HepG2 (cell line): ENCODE data around the gene PAN3. TPM values are rescaled to one million over a fixed set of nuclear protein-coding genes. Genes with fewer than 3 reads are reported as not detected.

Experiments
- ATAC-seq: fragments of 200-7000 bp; cut with Tn5 transposase; 3 replicates; pipeline ENCODE4 v1.9.1; 2020; ENCODE audit warnings: mild to moderate bottlenecking, moderate library complexity
- BruUV-seq: library from RNA; stranded (reverse); fragments of 400-500 nt; replicated peaks from 2 replicates; lab custom pipeline; 2021; lab: Mats Ljungman, UMichigan
- CTCF ChIA-PET: fragments of 300-600 bp; formaldehyde crosslinking; extraction: SDS; loops from one replicate; lab custom pipeline; 2021; ENCODE audit warnings: low total read pairs, inconsistent platforms, low intra/inter-chr PET ratio; lab: Yijun Ruan, JAX
- POLR2A ChIA-PET: fragments of 350-600 bp; sonication (Branson Sonifier 250); formaldehyde crosslinking; loops from one replicate; lab custom pipeline; 2020; ENCODE audit warnings: antibody characterized with exemption, inconsistent platforms; lab: Yijun Ruan, JAX
- DNase-seq: peaks from one replicate; pipeline ENCODE4 v3.0.0-alpha.2; 2015; ENCODE audit warnings: low spot score
- FAIRE-seq: peaks from 3 replicates; lab custom pipeline; 2011; peaks lifted over from hg19 to GRCh38; lab: Jason Lieb, UNC
- H2AFZ ChIP-seq: one replicate; pipeline ENCODE4 v1.6.1; 2011; ENCODE audit warnings: low read length, inconsistent platforms
- H3K27ac ChIP-seq: fragments of 300-600 bp; 3 replicates; pipeline ENCODE4 v1.8.0; 2011; ENCODE audit warnings: mixed run types, mild to moderate bottlenecking, mixed read lengths, low read length, inconsistent platforms; ENCODE audit not compliant: insufficient read depth; ENCODE audit errors: extremely low read length
- H3K27me3 ChIP-seq, 2 experiments: fragments of 200-600 bp in 1 of 2; 2 replicates in 1 of 2; 3 replicates in 1 of 2; pipeline versions ENCODE4 v1.6.0 to v1.8.0; 2011; ENCODE audit warnings: low read length in 2 of 2, mild to moderate bottlenecking in 2 of 2, moderate library complexity in 2 of 2, inconsistent platforms in 1 of 2; ENCODE audit not compliant: insufficient read depth in 2 of 2, control insufficient read depth in 1 of 2
- H3K36me3 ChIP-seq, 2 experiments: fragments of 200-600 bp in 1 of 2; replicated peaks in 1 of 2; 2 replicates in 1 of 2; 3 replicates in 1 of 2; pipeline versions ENCODE4 v1.5.1 to v1.8.0; 2011; ENCODE audit warnings: low read length in 2 of 2, inconsistent platforms in 1 of 2; ENCODE audit not compliant: insufficient read depth in 2 of 2, control insufficient read depth in 1 of 2
- H3K4me1 ChIP-seq: 2 replicates; pipeline ENCODE4 v1.5.1; 2012; ENCODE audit warnings: low read length, inconsistent platforms; ENCODE audit not compliant: insufficient read depth
- H3K4me2 ChIP-seq: 2 replicates; pipeline ENCODE4 v1.6.0; 2011; ENCODE audit warnings: low read depth, low read length, inconsistent platforms
- H3K4me3 ChIP-seq, 3 experiments: fragments of 200-600 bp in 1 of 3; sonication (generic), shearing (Covaris generic) in 1 of 3; replicated peaks in 1 of 3; 2 replicates each; pipeline ENCODE4 v1.5.1; 2011 to 2016; ENCODE audit warnings: low read length in 3 of 3, inconsistent platforms in 2 of 3, low read depth in 2 of 3, mild to moderate bottlenecking in 2 of 3, control low read depth in 1 of 3, mixed read lengths in 1 of 3; ENCODE audit not compliant: insufficient read depth in 1 of 3
- H3K79me2 ChIP-seq: one replicate; pipeline ENCODE4 v1.6.1; 2011; ENCODE audit warnings: low read length, inconsistent platforms; ENCODE audit not compliant: insufficient read depth
- H3K9ac ChIP-seq: 2 replicates; pipeline ENCODE4 v1.6.0; 2011; ENCODE audit warnings: mild to moderate bottlenecking, low read depth, low read length, inconsistent platforms; ENCODE audit not compliant: insufficient read depth
- H3K9me3 ChIP-seq: 2 replicates; pipeline ENCODE4 v1.5.1; 2012; ENCODE audit warnings: mild to moderate bottlenecking, low read length
- H4K20me1 ChIP-seq: 2 replicates; pipeline ENCODE4 v1.6.0; 2011; ENCODE audit warnings: inconsistent platforms, mild to moderate bottlenecking, low read length, moderate library complexity; ENCODE audit not compliant: insufficient read depth
- CHD2 ChIP-seq: IDR thresholded peaks from 2 replicates; pipeline ENCODE4 v1.6.1; 2011; ENCODE audit warnings: low read depth, low read length, improper control_type of control experiment
- EP300 ChIP-seq, 3 experiments: sonication (generic) in 1 of 3; formaldehyde crosslinking in 1 of 3; IDR thresholded peaks; 2 replicates each; pipeline versions ENCODE4 v1.5.1 to v1.6.1; 2011 to 2020; ENCODE audit warnings: low read depth in 2 of 3, low read length in 2 of 3, borderline replicate concordance in 1 of 3, improper control_type of control experiment in 1 of 3, mild to moderate bottlenecking in 1 of 3, missing genetic modification reagents in 1 of 3, moderate library complexity in 1 of 3
- LBX2 ChIP-seq: sonication (generic); formaldehyde crosslinking; IDR thresholded peaks from 2 replicates; pipeline ENCODE4 v1.5.0; 2020; ENCODE audit warnings: missing genetic modification reagents, mild to moderate bottlenecking, borderline replicate concordance
- NCOA5 ChIP-seq: sonication (generic); formaldehyde crosslinking; IDR thresholded peaks from 2 replicates; pipeline ENCODE4 v1.4.0; 2020; ENCODE audit warnings: missing genetic modification reagents
- NFRKB ChIP-seq: fragments of 450-650 bp; IDR thresholded peaks from 2 replicates; pipeline ENCODE4 v1.6.1; 2017
- NFYC ChIP-seq: IDR thresholded peaks from 2 replicates; pipeline ENCODE4 v1.6.1; 2016; ENCODE audit warnings: missing genetic modification reagents, missing compliant biosample characterization
- SMAD9 ChIP-seq: sonication (generic); formaldehyde crosslinking; IDR thresholded peaks from 2 replicates; pipeline ENCODE4 v1.5.1; 2020; ENCODE audit warnings: mild to moderate bottlenecking, missing genetic modification reagents
- U2AF1 ChIP-seq: fragments of 200-400 bp; formaldehyde crosslinking; optimal IDR thresholded peaks from 2 replicates; pipeline ENCODE3; 2017; ENCODE audit warnings: mild to moderate bottlenecking, low read depth, low read length
- USF2 ChIP-seq, 2 experiments: sonication (generic) in 1 of 2; formaldehyde crosslinking in 1 of 2; IDR thresholded peaks; 2 replicates each; pipeline versions ENCODE4 v1.5.1 to v1.6.1; 2011 to 2020; ENCODE audit warnings: borderline replicate concordance in 1 of 2, low read depth in 1 of 2, low read length in 1 of 2, mild to moderate bottlenecking in 1 of 2, missing genetic modification reagents in 1 of 2, moderate library complexity in 1 of 2
- ZFX ChIP-seq: sonication (generic); formaldehyde crosslinking; IDR thresholded peaks from 2 replicates; pipeline ENCODE4 v1.4.0; 2020; ENCODE audit warnings: mild to moderate bottlenecking, low read depth, missing genetic modification reagents, moderate library complexity
- ZNF629 ChIP-seq: sonication (generic); formaldehyde crosslinking; conservative IDR thresholded peaks from 2 replicates; pipeline ENCODE4 v1.5.0; 2020; ENCODE audit warnings: missing genetic modification reagents
- ZNF703 ChIP-seq: sonication (generic); formaldehyde crosslinking; IDR thresholded peaks from 2 replicates; pipeline ENCODE4 v1.5.1; 2020; ENCODE audit warnings: missing genetic modification reagents, mild to moderate bottlenecking, moderate library complexity, borderline replicate concordance
- ZNF777 ChIP-seq: sonication (generic); formaldehyde crosslinking; IDR thresholded peaks from 2 replicates; pipeline ENCODE4 v1.4.0; 2020; ENCODE audit warnings: missing genetic modification reagents
- WGBS: methylation state at CpG from one replicate; pipeline ENCODE4 v1.1.6; 2017; ENCODE audit warnings: low lambda C conversion rate; 5-methylcytosine and 5-hydroxymethylcytosine counted together
- in situ Hi-C: cut with HindIII; loops from 2 replicates; pipeline ENCODE4 v1.10.0; 2017; ENCODE audit warnings: low pct_unique_long_range_greater_than_20kb; ENCODE audit not compliant: extremely low pct_ligation_motif_present
- intact Hi-C: fragments of 100-400 bp; cut with micrococcal nuclease; formaldehyde crosslinking; loops from one replicate; pipeline ENCODE4 v1.10.0; 2022; ENCODE audit not compliant: unreplicated experiment
- polyA plus RNA-seq, 8 experiments: library from polyadenylated mRNA; depleted of rRNA in 3 of 8; stranded (reverse) in 7 of 8; unstranded in 1 of 8; fragments of >200 nt; fragmentation: Illumina TruSeq in 4 of 8; extraction: Trizol in 4 of 8; gene quantifications; 2 replicates each; pipeline versions ENCODE4 v1.2.1 to v1.2.3, GENCODE V29; 2011 to 2016; ENCODE audit warnings: low read depth in 4 of 8, missing spikeins in 1 of 8, mixed read lengths in 1 of 8; ENCODE audit not compliant: insufficient read depth in 1 of 8
- total RNA-seq, 5 experiments: library from RNA; depleted of rRNA; stranded (reverse); fragments of >200 nt; fragmentation: Illumina TruSeq; extraction: Trizol; gene quantifications; 2 replicates each; pipeline ENCODE4 v1.2.3, GENCODE V29; 2016; ENCODE audit warnings: low read depth in 1 of 5
- TF ChIP-seq, protein P1 (sequence below): IDR thresholded peaks from 2 replicates; pipeline ENCODE4 v1.6.1; 2016; ENCODE audit warnings: control low read depth
- TF ChIP-seq, protein P2 (sequence below): sonication (generic); formaldehyde crosslinking; conservative IDR thresholded peaks from 2 replicates; pipeline ENCODE4 v1.8.0; 2022; ENCODE audit warnings: low read depth, missing genetic modification reagents

PAN3 gene
- total and polyA plus RNA-seq, 2 of the 13 experiments (the other 11 are each of a cell fraction or from before 2014, with no cell fraction given) = 9.7 to 10.6 TPM

- in situ Hi-C loops = no loop called here
- H3K4me1 ChIP-seq = no peaks in the 10 kb centered on the region
- no peak overlapping the region for H2AFZ ChIP-seq
- intact Hi-C loops = no loop called here
- TF ChIP-seq SMAD9 (CRISPR knock-in tag) = no peak
- TF ChIP-seq, protein P1, sequence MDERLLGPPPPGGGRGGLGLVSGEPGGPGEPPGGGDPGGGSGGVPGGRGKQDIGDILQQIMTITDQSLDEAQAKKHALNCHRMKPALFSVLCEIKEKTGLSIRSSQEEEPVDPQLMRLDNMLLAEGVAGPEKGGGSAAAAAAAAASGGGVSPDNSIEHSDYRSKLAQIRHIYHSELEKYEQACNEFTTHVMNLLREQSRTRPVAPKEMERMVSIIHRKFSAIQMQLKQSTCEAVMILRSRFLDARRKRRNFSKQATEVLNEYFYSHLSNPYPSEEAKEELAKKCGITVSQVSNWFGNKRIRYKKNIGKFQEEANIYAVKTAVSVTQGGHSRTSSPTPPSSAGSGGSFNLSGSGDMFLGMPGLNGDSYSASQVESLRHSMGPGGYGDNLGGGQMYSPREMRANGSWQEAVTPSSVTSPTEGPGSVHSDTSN (CRISPR knock-in tag) = no peak
- TF ChIP-seq ZFX (CRISPR knock-in tag) = no peak
- TF ChIP-seq, protein P2, sequence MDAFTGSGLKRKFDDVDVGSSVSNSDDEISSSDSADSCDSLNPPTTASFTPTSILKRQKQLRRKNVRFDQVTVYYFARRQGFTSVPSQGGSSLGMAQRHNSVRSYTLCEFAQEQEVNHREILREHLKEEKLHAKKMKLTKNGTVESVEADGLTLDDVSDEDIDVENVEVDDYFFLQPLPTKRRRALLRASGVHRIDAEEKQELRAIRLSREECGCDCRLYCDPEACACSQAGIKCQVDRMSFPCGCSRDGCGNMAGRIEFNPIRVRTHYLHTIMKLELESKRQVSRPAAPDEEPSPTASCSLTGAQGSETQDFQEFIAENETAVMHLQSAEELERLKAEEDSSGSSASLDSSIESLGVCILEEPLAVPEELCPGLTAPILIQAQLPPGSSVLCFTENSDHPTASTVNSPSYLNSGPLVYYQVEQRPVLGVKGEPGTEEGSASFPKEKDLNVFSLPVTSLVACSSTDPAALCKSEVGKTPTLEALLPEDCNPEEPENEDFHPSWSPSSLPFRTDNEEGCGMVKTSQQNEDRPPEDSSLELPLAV (CRISPR knock-in tag) = no peak
- no peak for TF ChIP-seq LBX2 (CRISPR knock-in tag)
- TF ChIP-seq USF2 (IDR thresholded peaks at IDR 0.05; ENCODE audit: low read depth, low read length) = no peak
- TF ChIP-seq USF2 (CRISPR knock-in tag; IDR thresholded peaks at IDR 0.05; ENCODE audit: borderline replicate concordance) = no peak
- no peak for TF ChIP-seq ZNF777 (CRISPR knock-in tag)
- no peak for TF ChIP-seq ZNF703 (CRISPR knock-in tag)
- no peak for TF ChIP-seq NFYC (CRISPR knock-in tag)
- no peak for TF ChIP-seq EP300 (IDR thresholded peaks at IDR 0.05; ENCODE audit: low read depth in 2 of 2, low read length in 2 of 2)
- no peak for TF ChIP-seq EP300 (CRISPR knock-in tag; IDR thresholded peaks at IDR 0.05; ENCODE audit: borderline replicate concordance)
- no peak for TF ChIP-seq U2AF1
- TF ChIP-seq ZNF629 = no peak
- TF ChIP-seq NFRKB = no peak
- TF ChIP-seq CHD2 = no peak
- no peak for TF ChIP-seq NCOA5 (CRISPR knock-in tag)
- H3K27me3 ChIP-seq = no peaks in the 10 kb centered on the region
- H3K4me2 ChIP-seq = no peak overlapping the region
- FAIRE-seq (no peak), DNase-seq (no peak), ATAC-seq (no peak)
- H4K20me1 ChIP-seq = no peaks in the 10 kb centered on the region
- no peak overlapping the region for H3K9ac ChIP-seq
- no peak overlapping the region for H3K4me3 ChIP-seq
- no peaks in the 10 kb centered on the region for H3K9me3 ChIP-seq
- CTCF ChIA-PET = no interaction called here
- H3K27ac ChIP-seq = no peak overlapping the region
- POLR2A ChIA-PET = no interaction called here
- H3K36me3 ChIP-seq = peaks cover 3 to 5% of the 10 kb centered on the region in 2 experiments; a peak in 1 of 5 replicates
- WGBS = 97% methylated on average over 6 of the region's 6 CpGs
- no TSS peak for BruUV-seq
- no peaks in the 10 kb centered on the region for H3K79me2 ChIP-seq
Measured at GRCh38 chr13:28251466-28251865, 113.1 kb downstream of the PAN3 start.
